Ishikawa (cell line): ENCODE data around the gene METRN.

Source experiments
- CEBPB ChIP-seq: IDR thresholded peaks from 2 replicates; pipeline ENCODE4 v1.6.1; 2012
- CREB1 ChIP-seq: IDR thresholded peaks from 2 replicates; pipeline ENCODE4 v1.6.1; 2012; ENCODE audit warnings: low read depth
- EGR1 ChIP-seq: IDR thresholded peaks from 2 replicates; pipeline ENCODE4 v1.6.1; 2012
- EP300 ChIP-seq: IDR thresholded peaks from 2 replicates; pipeline ENCODE4 v1.6.1; 2012; ENCODE audit warnings: borderline replicate concordance
- FOXM1 ChIP-seq: IDR thresholded peaks from 2 replicates; pipeline ENCODE4 v1.6.1; 2012; ENCODE audit warnings: low read depth, borderline replicate concordance
- NFIC ChIP-seq: IDR thresholded peaks from 2 replicates; pipeline ENCODE4 v1.6.1; 2012
- RAD21 ChIP-seq: IDR thresholded peaks from 2 replicates; pipeline ENCODE4 v1.6.1; 2012; ENCODE audit warnings: low read depth
- TAF1 ChIP-seq: IDR thresholded peaks from 2 replicates; pipeline ENCODE4 v1.6.1; 2012; ENCODE audit warnings: low read depth, mild to moderate bottlenecking
- TCF12 ChIP-seq: IDR thresholded peaks from 2 replicates; pipeline ENCODE4 v1.6.1; 2012; ENCODE audit warnings: low read depth
- TEAD4 ChIP-seq: IDR thresholded peaks from 2 replicates; pipeline ENCODE4 v1.6.1; 2012
- YY1 ChIP-seq: IDR thresholded peaks from 2 replicates; pipeline ENCODE4 v1.6.1; 2012; ENCODE audit warnings: low read depth
- ZBTB7A ChIP-seq: IDR thresholded peaks from 2 replicates; pipeline ENCODE4 v1.6.1; 2012; ENCODE audit warnings: low read depth
- TF ChIP-seq, protein P1 (sequence below): IDR thresholded peaks from 2 replicates; pipeline ENCODE4 v1.6.1; 2012
- TF ChIP-seq, protein P2 (sequence below): IDR thresholded peaks from 2 replicates; pipeline ENCODE4 v1.6.1; 2012; ENCODE audit warnings: low read depth, mild to moderate bottlenecking
- TF ChIP-seq, protein P3 (sequence below): IDR thresholded peaks from 2 replicates; pipeline ENCODE4 v1.6.1; 2012

Gene METRN

DNA sequence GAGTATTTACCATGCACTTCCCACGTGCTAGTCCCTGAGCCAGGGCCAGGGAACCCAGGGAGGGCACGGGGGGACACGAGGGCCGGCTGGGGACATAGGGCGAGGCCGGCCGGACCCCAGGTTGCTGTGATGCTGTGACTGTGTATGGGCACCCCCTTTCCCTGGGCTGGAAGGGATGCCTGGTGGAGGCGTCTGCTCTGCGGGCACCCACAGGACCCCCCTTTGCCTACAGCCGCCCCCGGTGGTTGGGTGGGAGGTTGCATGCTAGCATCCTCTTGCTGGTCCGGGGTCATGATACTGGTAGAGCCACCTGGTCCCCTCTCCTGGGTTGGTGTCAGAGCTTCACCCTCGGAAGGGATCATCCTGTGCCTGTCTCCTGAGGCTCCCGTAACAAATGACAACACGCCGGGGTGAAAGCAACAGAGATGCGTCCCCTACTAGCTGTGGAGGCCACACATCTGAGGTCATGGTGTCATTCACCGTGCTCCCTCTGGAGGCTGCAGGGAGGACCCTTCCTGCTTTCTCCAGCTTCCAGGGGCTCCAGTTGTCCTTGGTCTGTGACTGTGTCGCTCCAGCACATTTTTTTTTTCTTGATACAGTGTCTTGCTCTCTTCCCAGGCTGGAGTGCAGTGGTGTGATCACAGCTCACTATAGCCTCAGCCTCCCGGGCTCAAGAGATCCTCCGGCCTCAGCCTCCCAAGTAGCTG lies 29.0 kb downstream of the METRN start:
- TF ChIP-seq TAF1 (no peak), RAD21 (no peak), CEBPB (no peak), FOXM1 (no peak), YY1 (no peak), EGR1 (no peak), TEAD4 (no peak), EP300 (no peak), CREB1 (no peak), TCF12 (no peak), ZBTB7A (no peak), NFIC (no peak)
- TF ChIP-seq, protein P1, sequence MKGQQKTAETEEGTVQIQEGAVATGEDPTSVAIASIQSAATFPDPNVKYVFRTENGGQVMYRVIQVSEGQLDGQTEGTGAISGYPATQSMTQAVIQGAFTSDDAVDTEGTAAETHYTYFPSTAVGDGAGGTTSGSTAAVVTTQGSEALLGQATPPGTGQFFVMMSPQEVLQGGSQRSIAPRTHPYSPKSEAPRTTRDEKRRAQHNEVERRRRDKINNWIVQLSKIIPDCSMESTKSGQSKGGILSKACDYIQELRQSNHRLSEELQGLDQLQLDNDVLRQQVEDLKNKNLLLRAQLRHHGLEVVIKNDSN = no peak
- TF ChIP-seq, protein P2, sequence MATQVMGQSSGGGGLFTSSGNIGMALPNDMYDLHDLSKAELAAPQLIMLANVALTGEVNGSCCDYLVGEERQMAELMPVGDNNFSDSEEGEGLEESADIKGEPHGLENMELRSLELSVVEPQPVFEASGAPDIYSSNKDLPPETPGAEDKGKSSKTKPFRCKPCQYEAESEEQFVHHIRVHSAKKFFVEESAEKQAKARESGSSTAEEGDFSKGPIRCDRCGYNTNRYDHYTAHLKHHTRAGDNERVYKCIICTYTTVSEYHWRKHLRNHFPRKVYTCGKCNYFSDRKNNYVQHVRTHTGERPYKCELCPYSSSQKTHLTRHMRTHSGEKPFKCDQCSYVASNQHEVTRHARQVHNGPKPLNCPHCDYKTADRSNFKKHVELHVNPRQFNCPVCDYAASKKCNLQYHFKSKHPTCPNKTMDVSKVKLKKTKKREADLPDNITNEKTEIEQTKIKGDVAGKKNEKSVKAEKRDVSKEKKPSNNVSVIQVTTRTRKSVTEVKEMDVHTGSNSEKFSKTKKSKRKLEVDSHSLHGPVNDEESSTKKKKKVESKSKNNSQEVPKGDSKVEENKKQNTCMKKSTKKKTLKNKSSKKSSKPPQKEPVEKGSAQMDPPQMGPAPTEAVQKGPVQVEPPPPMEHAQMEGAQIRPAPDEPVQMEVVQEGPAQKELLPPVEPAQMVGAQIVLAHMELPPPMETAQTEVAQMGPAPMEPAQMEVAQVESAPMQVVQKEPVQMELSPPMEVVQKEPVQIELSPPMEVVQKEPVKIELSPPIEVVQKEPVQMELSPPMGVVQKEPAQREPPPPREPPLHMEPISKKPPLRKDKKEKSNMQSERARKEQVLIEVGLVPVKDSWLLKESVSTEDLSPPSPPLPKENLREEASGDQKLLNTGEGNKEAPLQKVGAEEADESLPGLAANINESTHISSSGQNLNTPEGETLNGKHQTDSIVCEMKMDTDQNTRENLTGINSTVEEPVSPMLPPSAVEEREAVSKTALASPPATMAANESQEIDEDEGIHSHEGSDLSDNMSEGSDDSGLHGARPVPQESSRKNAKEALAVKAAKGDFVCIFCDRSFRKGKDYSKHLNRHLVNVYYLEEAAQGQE = no peak
- TF ChIP-seq, protein P3, sequence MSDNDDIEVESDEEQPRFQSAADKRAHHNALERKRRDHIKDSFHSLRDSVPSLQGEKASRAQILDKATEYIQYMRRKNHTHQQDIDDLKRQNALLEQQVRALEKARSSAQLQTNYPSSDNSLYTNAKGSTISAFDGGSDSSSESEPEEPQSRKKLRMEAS = no peak

DNA sequence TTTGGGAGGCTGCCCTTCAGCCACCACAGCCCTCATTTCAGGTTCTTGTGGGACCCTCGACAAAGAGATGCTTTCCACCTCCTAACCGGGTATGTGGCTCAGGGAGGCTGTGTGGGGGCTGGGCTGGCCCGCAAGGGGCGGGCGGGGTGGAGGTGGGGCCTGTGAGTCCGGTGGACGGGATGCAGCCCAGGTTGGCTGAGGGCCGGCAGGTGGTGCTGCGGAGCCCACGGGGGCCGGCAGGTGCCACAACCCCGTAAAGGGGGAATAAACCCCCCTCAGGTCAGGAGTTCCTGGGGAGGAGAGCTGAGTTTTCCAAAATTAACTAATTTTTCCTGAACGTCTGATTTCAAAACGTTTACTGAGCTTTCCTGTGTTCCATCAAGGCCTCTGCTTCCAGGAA lies 30.8 kb downstream of the METRN start:
- peak; percentile 46; the same call in 1 of the 2 replicates for TF ChIP-seq RAD21
- TF ChIP-seq, protein P3 = no peak

DNA sequence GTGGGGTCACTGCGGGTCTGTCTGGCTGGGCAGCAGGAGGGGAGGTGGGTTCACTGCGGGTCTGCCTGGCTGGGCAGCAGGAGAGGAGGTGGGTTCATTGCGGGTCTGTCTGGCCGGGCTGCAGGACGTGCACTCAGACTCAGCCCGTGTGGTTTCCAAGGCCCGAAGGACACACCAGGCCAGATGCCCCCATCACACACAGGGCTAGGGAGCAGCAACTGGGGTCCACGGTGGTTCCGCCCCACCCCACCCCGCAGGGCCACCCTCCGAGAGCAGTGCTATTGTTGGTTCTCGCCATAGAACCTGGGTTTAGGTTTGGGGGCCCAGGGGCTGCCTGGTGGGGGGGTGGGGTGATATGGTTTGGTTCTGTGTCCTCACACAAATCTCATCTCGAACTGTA lies 31.7 kb downstream of the METRN start:
- TF ChIP-seq NFIC = no peak
- TF ChIP-seq ZBTB7A = no peak
- no peak for TF ChIP-seq FOXM1
- TF ChIP-seq, protein P3 = no peak
- no peak for TF ChIP-seq TAF1
- TF ChIP-seq TCF12 = no peak
- TF ChIP-seq RAD21 = no peak
- no peak for TF ChIP-seq EGR1
- no peak for TF ChIP-seq CEBPB
- no peak for TF ChIP-seq YY1
- TF ChIP-seq CREB1 = no peak
- TF ChIP-seq, protein P2 = no peak

DNA sequence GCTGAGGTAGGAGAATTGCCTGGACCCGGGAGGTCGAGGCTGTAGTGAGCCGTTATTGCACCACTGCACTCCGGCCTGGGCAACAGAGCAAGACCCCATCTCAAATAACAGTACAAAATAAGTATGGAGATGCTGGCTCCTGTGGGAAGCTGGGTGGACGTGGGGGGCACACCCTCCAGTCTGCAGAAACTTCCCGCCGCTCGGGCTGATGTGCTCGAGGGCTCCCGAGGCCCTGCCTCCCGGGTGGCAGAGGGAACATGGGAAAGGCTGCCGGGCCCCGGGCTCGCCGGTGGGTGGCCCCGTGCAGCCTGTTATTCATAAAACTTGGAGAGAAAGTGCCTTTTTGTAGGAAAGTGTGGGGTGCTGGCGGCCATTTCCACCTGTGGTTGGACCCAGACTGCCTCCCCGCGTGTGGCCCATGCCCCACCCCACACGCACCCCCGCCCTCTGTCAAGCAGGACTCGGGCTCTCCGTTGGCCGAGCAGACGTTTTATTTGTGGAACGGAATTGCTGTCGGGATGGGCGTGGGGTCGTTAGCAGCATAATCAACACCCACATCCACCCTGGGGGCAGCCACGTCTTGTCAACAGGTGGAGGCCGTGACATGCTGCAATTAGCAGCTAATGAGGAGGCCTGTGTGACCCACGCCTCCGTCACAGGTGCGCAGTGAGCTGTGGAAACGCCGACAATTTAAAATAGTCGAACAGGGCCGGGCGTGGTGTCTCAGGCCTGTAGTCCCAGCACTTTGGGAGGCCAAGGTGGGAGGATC lies 33.2 kb downstream of the METRN start:
- TF ChIP-seq RAD21 (no peak), EGR1 (no peak), NFIC (no peak), EP300 (no peak), TAF1 (no peak), FOXM1 (no peak), YY1 (no peak), ZBTB7A (no peak), TEAD4 (no peak), CREB1 (no peak), CEBPB (no peak), TCF12 (no peak)
- TF ChIP-seq, protein P3 = no peak
- TF ChIP-seq, protein P1 = no peak
- TF ChIP-seq, protein P2 = no peak
